HepG2 (cell line): ENCODE measurements around the gene ETNK1. TPM values are rescaled to one million over a fixed set of nuclear protein-coding genes. Genes with fewer than 3 reads are reported as not detected.

Experiments
- ATAC-seq: fragments of 200-7000 bp; cut with Tn5 transposase; 3 replicates; pipeline ENCODE4 v1.9.1; 2020; ENCODE audit warnings: mild to moderate bottlenecking, moderate library complexity
- BruUV-seq: library from RNA; stranded (reverse); fragments of 400-500 nt; replicated peaks from 2 replicates; lab custom pipeline; 2021; lab: Mats Ljungman, UMichigan
- CTCF ChIA-PET: fragments of 300-600 bp; formaldehyde crosslinking; extraction: SDS; loops from one replicate; lab custom pipeline; 2021; ENCODE audit warnings: low total read pairs, inconsistent platforms, low intra/inter-chr PET ratio; lab: Yijun Ruan, JAX
- POLR2A ChIA-PET: fragments of 350-600 bp; sonication (Branson Sonifier 250); formaldehyde crosslinking; loops from one replicate; lab custom pipeline; 2020; ENCODE audit warnings: antibody characterized with exemption, inconsistent platforms; lab: Yijun Ruan, JAX
- DNase-seq: peaks from one replicate; pipeline ENCODE4 v3.0.0-alpha.2; 2015; ENCODE audit warnings: low spot score
- FAIRE-seq: peaks from 3 replicates; lab custom pipeline; 2011; peaks lifted over from hg19 to GRCh38; lab: Jason Lieb, UNC
- H2AFZ ChIP-seq: one replicate; pipeline ENCODE4 v1.6.1; 2011; ENCODE audit warnings: low read length, inconsistent platforms
- H3K27ac ChIP-seq: fragments of 300-600 bp; 3 replicates; pipeline ENCODE4 v1.8.0; 2011; ENCODE audit warnings: mixed run types, mild to moderate bottlenecking, mixed read lengths, low read length, inconsistent platforms; ENCODE audit not compliant: insufficient read depth; ENCODE audit errors: extremely low read length
- H3K27me3 ChIP-seq, 2 experiments: fragments of 200-600 bp in 1 of 2; 2 replicates in 1 of 2; 3 replicates in 1 of 2; pipeline versions ENCODE4 v1.6.0 to v1.8.0; 2011; ENCODE audit warnings: low read length in 2 of 2, mild to moderate bottlenecking in 2 of 2, moderate library complexity in 2 of 2, inconsistent platforms in 1 of 2; ENCODE audit not compliant: insufficient read depth in 2 of 2, control insufficient read depth in 1 of 2
- H3K36me3 ChIP-seq, 2 experiments: fragments of 200-600 bp in 1 of 2; replicated peaks in 1 of 2; 2 replicates in 1 of 2; 3 replicates in 1 of 2; pipeline versions ENCODE4 v1.5.1 to v1.8.0; 2011; ENCODE audit warnings: low read length in 2 of 2, inconsistent platforms in 1 of 2; ENCODE audit not compliant: insufficient read depth in 2 of 2, control insufficient read depth in 1 of 2
- H3K4me1 ChIP-seq: 2 replicates; pipeline ENCODE4 v1.5.1; 2012; ENCODE audit warnings: low read length, inconsistent platforms; ENCODE audit not compliant: insufficient read depth
- H3K4me2 ChIP-seq: 2 replicates; pipeline ENCODE4 v1.6.0; 2011; ENCODE audit warnings: low read depth, low read length, inconsistent platforms
- H3K4me3 ChIP-seq, 3 experiments: fragments of 200-600 bp in 1 of 3; sonication (generic), shearing (Covaris generic) in 1 of 3; replicated peaks in 1 of 3; 2 replicates each; pipeline ENCODE4 v1.5.1; 2011 to 2016; ENCODE audit warnings: low read length in 3 of 3, inconsistent platforms in 2 of 3, low read depth in 2 of 3, mild to moderate bottlenecking in 2 of 3, control low read depth in 1 of 3, mixed read lengths in 1 of 3; ENCODE audit not compliant: insufficient read depth in 1 of 3
- H3K79me2 ChIP-seq: one replicate; pipeline ENCODE4 v1.6.1; 2011; ENCODE audit warnings: low read length, inconsistent platforms; ENCODE audit not compliant: insufficient read depth
- H3K9ac ChIP-seq: 2 replicates; pipeline ENCODE4 v1.6.0; 2011; ENCODE audit warnings: mild to moderate bottlenecking, low read depth, low read length, inconsistent platforms; ENCODE audit not compliant: insufficient read depth
- H3K9me3 ChIP-seq: 2 replicates; pipeline ENCODE4 v1.5.1; 2012; ENCODE audit warnings: mild to moderate bottlenecking, low read length
- H4K20me1 ChIP-seq: 2 replicates; pipeline ENCODE4 v1.6.0; 2011; ENCODE audit warnings: inconsistent platforms, mild to moderate bottlenecking, low read length, moderate library complexity; ENCODE audit not compliant: insufficient read depth
- GFI1 ChIP-seq: sonication (generic); formaldehyde crosslinking; IDR thresholded peaks from 2 replicates; pipeline ENCODE4 v1.5.0; 2020; ENCODE audit warnings: missing genetic modification reagents, mild to moderate bottlenecking, borderline replicate concordance
- SKI ChIP-seq: fragments of 450-650 bp; IDR thresholded peaks from one replicate; pipeline ENCODE4 v1.6.1; 2018; ENCODE audit warnings: mild to moderate bottlenecking; ENCODE audit not compliant: partially characterized antibody
- STAG1 ChIP-seq: sonication (generic); formaldehyde crosslinking; IDR thresholded peaks from 2 replicates; pipeline ENCODE4 v1.4.0; 2020; ENCODE audit warnings: missing genetic modification reagents
- TCF7L2 ChIP-seq: IDR thresholded peaks from 2 replicates; pipeline ENCODE4 v1.6.1; 2011; ENCODE audit warnings: mild to moderate bottlenecking, low read depth, low read length, moderate library complexity
- ZNF430 ChIP-seq: sonication (generic); formaldehyde crosslinking; IDR thresholded peaks from 2 replicates; pipeline ENCODE4 v1.9.0; 2021; ENCODE audit warnings: mild to moderate bottlenecking, missing genetic modification reagents
- ZXDC ChIP-seq: sonication (generic); formaldehyde crosslinking; IDR thresholded peaks from 2 replicates; pipeline ENCODE4 v1.5.0; 2020; ENCODE audit warnings: mild to moderate bottlenecking, missing genetic modification reagents
- WGBS: methylation state at CpG from one replicate; pipeline ENCODE4 v1.1.6; 2017; ENCODE audit warnings: low lambda C conversion rate; 5-methylcytosine and 5-hydroxymethylcytosine counted together
- in situ Hi-C: cut with HindIII; loops from 2 replicates; pipeline ENCODE4 v1.10.0; 2017; ENCODE audit warnings: low pct_unique_long_range_greater_than_20kb; ENCODE audit not compliant: extremely low pct_ligation_motif_present
- intact Hi-C: fragments of 100-400 bp; cut with micrococcal nuclease; formaldehyde crosslinking; loops from one replicate; pipeline ENCODE4 v1.10.0; 2022; ENCODE audit not compliant: unreplicated experiment
- polyA plus RNA-seq, 8 experiments: library from polyadenylated mRNA; depleted of rRNA in 3 of 8; stranded (reverse) in 7 of 8; unstranded in 1 of 8; fragments of >200 nt; fragmentation: Illumina TruSeq in 4 of 8; extraction: Trizol in 4 of 8; gene quantifications; 2 replicates each; pipeline versions ENCODE4 v1.2.1 to v1.2.3, GENCODE V29; 2011 to 2016; ENCODE audit warnings: low read depth in 4 of 8, missing spikeins in 1 of 8, mixed read lengths in 1 of 8; ENCODE audit not compliant: insufficient read depth in 1 of 8
- total RNA-seq, 5 experiments: library from RNA; depleted of rRNA; stranded (reverse); fragments of >200 nt; fragmentation: Illumina TruSeq; extraction: Trizol; gene quantifications; 2 replicates each; pipeline ENCODE4 v1.2.3, GENCODE V29; 2016; ENCODE audit warnings: low read depth in 1 of 5
- TF ChIP-seq, protein P1 (sequence below): sonication (generic); formaldehyde crosslinking; IDR thresholded peaks from 2 replicates; pipeline ENCODE4 v1.5.0; 2020; ENCODE audit warnings: mild to moderate bottlenecking, missing genetic modification reagents, moderate library complexity

Gene ETNK1
- total and polyA plus RNA-seq, 2 of the 13 experiments (the other 11 are each of a cell fraction or from before 2014, with no cell fraction given): 14.4 to 55.7 TPM

DNA sequence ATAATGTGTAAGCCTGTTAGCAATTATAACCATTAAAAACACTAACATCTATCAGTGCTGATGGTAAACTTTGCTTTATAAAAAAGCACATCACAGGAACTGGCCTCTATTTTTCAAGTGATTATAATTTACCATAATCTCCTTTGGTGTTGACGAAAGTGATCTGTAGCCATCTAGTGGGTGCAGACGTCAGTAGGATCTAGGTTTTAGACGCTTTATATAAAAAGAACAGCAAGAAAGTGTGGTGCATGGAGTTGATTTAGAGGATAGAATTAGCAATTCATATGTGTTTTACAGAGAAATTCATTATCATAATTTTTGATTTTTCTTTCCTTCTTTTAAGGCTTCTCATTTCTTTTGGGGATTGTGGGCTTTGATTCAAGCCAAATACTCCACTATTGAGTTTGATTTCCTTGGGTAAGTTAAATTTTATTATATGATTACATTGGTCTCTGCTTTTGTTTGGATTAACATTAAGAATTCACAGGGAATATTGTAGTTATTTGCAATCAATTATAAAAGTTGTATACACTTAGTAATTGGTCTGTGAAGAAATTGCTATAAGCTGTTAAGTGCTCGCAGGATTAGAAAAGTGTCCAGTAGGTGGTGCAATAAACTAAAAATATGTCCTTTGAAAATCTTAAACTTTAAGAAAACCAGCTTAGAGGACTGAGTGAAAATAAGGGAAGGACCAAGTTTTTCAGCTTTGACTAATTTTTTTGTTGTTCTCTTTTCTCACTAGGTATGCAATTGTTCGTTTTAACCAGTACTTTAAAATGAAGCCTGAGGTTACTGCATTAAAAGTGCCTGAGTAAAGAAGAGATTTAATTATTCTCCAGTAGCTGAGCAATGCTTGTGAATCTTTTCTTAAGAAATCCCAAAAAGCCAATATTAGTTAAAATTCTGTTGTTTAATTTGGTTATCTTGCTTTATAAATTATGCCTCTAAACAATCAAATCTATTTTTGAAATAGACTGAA, 59.5 kb downstream of the ETNK1 start:
- BruUV-seq: no TSS peak
- peaks cover 7% of the 10 kb centered on the region; the same call in 1 of the 2 replicates for H3K4me1 ChIP-seq
- in situ Hi-C loops: no loop called here
- TF ChIP-seq TCF7L2 (no peak), SKI (no peak), ZNF430 (CRISPR knock-in tag) (no peak), STAG1 (CRISPR knock-in tag) (0 out of 2 replicates have a peak, but pooled peaks have one; percentile 10), ZXDC (CRISPR knock-in tag) (no peak), GFI1 (CRISPR knock-in tag) (no peak)
- TF ChIP-seq, protein P1, sequence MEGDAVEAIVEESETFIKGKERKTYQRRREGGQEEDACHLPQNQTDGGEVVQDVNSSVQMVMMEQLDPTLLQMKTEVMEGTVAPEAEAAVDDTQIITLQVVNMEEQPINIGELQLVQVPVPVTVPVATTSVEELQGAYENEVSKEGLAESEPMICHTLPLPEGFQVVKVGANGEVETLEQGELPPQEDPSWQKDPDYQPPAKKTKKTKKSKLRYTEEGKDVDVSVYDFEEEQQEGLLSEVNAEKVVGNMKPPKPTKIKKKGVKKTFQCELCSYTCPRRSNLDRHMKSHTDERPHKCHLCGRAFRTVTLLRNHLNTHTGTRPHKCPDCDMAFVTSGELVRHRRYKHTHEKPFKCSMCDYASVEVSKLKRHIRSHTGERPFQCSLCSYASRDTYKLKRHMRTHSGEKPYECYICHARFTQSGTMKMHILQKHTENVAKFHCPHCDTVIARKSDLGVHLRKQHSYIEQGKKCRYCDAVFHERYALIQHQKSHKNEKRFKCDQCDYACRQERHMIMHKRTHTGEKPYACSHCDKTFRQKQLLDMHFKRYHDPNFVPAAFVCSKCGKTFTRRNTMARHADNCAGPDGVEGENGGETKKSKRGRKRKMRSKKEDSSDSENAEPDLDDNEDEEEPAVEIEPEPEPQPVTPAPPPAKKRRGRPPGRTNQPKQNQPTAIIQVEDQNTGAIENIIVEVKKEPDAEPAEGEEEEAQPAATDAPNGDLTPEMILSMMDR: peak; percentile 40
- no peaks in the 10 kb centered on the region for H4K20me1 ChIP-seq
- no peaks in the 10 kb centered on the region for H3K9me3 ChIP-seq
- intact Hi-C loops: loop anchor here (10.0 kb wide), 1 partner anchor 370 kb away; no protein-coding TSS in a partner anchor
- H3K4me3 ChIP-seq: no peak overlapping the region
- 74% methylated on average over 5 of the region's 5 CpGs for WGBS
- H3K36me3 ChIP-seq: peaks cover 3 to 13% of the 10 kb centered on the region in 2 experiments
- ChIA-PET CTCF (no interaction called here), POLR2A (no interaction called here)
- no peak overlapping the region for H3K9ac ChIP-seq
- H3K27me3 ChIP-seq: no peaks in the 10 kb centered on the region
- no peaks in the 10 kb centered on the region for H3K79me2 ChIP-seq
- H3K4me2 ChIP-seq: no peak overlapping the region
- H3K27ac ChIP-seq: no peak overlapping the region
- FAIRE-seq (no peak), ATAC-seq (peak; percentile 48; the same call in 2 of the 3 replicates), DNase-seq (peak; percentile 17)
- no peak overlapping the region for H2AFZ ChIP-seq
